ENCODE measurements around the gene GRM3.
"Not testable (repeated sequence)": the region's sequence is repeated elsewhere in the genome, so short reads cannot be mapped to it uniquely, and the experiment has no call there.

The GRM3 gene

DNA sequence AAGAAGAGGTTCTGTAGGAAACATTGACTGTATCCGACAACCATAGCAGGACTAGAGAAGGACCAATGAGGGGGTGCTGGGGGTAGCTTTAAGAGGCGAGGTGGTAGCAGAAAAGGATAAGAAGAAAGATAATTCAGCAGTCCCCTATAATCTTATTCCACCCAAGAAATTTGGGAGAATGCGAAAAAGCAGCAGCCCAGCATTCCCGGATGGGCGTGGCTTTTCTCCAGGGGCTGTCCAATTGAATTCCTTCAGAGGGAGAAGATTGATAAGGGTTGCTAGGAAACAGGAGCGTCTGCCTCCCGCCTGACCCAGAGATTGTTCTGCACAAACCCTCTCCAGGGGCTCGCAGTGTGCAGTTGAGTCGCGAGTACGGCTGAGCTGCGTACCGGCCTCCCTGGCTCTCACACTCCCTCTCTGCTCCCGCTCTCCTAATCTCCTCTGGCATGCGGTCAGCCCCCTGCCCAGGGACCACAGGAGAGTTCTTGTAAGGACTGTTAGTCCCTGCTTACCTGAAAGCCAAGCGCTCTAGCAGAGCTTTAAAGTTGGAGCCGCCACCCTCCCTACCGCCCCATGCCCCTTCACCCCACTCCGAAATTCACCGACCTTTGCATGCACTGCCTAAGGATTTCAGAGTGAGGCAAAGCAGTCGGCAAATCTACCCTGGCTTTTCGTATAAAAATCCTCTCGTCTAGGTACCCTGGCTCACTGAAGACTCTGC, at the start of gene GRM3:
GRM3 (plus strand) TSS at position 349 of the 721 bp plus-strand sequence. CDS start 121,237 bp downstream, outside the sequence.
- H3K4me3 ChIP-seq (ENCODE audit: low read depth, low read length): no peak within 1 kb of the TSS
- TF ChIP-seq POLR2A (IDR thresholded peaks at IDR 0.05; ENCODE audit: extremely low read depth, insufficient read length) (no peak), MAX (IDR thresholded peaks at IDR 0.05; ENCODE audit: low read depth, low read length) (no peak), MYC (IDR thresholded peaks at IDR 0.05; ENCODE audit: low read depth, low read length) (no peak)
- TF ChIP-seq, protein P1, sequence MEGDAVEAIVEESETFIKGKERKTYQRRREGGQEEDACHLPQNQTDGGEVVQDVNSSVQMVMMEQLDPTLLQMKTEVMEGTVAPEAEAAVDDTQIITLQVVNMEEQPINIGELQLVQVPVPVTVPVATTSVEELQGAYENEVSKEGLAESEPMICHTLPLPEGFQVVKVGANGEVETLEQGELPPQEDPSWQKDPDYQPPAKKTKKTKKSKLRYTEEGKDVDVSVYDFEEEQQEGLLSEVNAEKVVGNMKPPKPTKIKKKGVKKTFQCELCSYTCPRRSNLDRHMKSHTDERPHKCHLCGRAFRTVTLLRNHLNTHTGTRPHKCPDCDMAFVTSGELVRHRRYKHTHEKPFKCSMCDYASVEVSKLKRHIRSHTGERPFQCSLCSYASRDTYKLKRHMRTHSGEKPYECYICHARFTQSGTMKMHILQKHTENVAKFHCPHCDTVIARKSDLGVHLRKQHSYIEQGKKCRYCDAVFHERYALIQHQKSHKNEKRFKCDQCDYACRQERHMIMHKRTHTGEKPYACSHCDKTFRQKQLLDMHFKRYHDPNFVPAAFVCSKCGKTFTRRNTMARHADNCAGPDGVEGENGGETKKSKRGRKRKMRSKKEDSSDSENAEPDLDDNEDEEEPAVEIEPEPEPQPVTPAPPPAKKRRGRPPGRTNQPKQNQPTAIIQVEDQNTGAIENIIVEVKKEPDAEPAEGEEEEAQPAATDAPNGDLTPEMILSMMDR (IDR thresholded peaks at IDR 0.05; ENCODE audit: low read depth, low read length): no peak
- DNase-seq (ENCODE audit: low read depth): no peak

DNA sequence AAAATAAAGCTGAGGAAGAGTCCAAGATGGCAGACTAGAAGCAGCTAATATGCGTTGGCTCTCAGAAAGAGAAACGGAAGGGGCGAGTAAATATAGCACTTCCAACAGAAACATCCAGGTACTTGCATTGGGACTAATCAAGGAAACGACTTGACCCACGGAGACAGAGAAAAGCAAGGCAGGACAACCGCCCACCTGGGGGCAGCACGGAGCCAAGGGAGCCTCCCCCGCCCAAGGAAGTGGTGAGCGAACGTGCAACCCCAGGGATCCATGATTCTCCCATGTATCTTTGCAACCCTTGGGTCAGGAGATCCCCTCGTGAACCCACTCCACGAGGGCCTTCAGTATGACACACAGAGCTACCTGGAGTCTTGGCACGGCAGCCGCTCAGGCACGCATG, 45.4 kb upstream of the GRM3 start:
- H3K4me3 ChIP-seq (ENCODE audit: low read depth, low read length): no peak overlapping the region
- DNase-seq (ENCODE audit: low read depth): peak; percentile 36
- TF ChIP-seq MYC (IDR thresholded peaks at IDR 0.05; ENCODE audit: low read depth, low read length): no peak
- TF ChIP-seq, protein P1 (IDR thresholded peaks at IDR 0.05; ENCODE audit: low read depth, low read length): peak; percentile 40

DNA sequence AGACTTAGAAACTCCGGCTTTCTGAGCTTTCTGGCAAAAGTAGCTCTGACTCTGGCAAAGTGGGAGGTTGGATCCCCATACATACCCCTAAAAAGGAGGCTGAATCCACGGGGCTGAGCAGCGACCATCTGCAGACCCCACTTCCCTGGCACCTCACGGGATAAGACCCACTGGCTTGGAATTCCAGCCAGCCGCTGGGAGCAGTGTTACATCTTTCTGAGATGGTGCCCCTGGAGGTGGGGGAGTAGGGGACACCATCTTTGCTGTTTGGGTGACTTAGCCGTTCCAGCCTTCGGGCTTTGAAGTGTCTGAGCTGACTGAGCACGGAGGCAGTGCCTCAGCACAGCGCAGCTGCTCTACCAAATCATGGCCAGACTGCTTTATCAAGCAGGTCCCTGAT, 45.0 kb upstream of the GRM3 start:
- TF ChIP-seq MYC (IDR thresholded peaks at IDR 0.05; ENCODE audit: low read depth, low read length) (no peak), POLR2A (IDR thresholded peaks at IDR 0.05; ENCODE audit: extremely low read depth, insufficient read length) (no peak), MAX (IDR thresholded peaks at IDR 0.05; ENCODE audit: low read depth, low read length) (no peak)
- TF ChIP-seq, protein P1 (IDR thresholded peaks at IDR 0.05; ENCODE audit: low read depth, low read length): no peak
- H3K4me3 ChIP-seq (ENCODE audit: low read depth, low read length): no peak overlapping the region
- no peak for DNase-seq (ENCODE audit: low read depth)

DNA sequence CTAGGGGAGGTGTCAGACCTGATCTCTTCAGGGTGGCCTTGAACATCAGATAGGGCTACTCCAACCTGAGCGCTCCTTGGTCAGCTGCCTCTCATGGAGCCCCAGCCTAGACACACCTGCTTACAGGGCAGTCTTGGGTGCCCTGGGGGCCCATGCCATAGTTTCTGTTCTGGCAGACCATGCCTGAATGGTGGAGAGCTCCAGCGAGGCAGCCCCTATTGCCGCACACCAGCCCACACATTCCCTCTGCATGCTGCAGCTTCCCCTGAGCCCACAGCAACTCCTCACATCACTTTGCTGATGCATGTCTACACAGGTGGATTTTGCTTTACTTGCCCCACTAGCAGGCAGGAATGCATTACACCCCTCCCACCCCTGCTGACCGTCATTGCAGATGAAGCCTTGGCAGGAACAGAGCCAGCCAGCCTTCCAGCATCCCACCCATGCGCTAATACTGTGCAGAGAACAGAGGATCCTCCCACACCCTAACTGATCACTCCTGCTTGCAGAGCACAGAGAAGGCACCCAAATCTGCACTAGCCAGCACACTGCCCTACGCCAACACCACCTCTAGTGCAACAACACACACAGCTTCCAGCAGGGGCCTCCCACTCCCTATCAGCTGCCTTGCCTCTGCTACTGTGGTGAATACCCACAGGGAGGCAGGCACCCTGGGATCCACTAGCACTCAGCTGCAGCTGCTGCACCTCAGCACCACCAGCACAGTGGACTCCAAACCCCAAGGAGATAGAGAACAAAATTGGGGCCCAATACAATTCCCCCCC, 43.0 kb upstream of the GRM3 start:
- TF ChIP-seq MAX (IDR thresholded peaks at IDR 0.05; ENCODE audit: low read depth, low read length) (no peak), POLR2A (IDR thresholded peaks at IDR 0.05; ENCODE audit: extremely low read depth, insufficient read length) (no peak)

DNA sequence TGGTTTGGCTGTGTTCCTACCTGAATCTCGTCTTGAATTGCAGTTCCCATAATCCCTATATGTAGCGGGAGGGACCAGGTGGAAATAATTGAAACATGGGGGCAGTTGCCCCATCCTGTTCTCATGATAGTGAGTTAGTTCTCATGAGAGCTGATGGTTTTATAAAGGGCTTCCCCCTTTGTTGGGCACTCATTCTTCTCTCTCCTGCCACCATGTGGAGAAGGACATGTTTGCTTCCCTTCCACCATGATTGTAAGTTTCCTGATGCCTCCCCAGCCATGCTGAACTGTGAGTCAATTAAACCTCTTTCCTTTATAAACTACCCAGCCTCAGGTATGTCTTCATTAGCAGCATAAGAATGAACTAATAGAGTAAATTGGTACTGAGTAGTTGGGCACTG, 28.0 kb upstream of the GRM3 start:
- not testable (repeated sequence) for H3K4me3 ChIP-seq (ENCODE audit: low read depth, low read length)
- TF ChIP-seq, protein P1 (IDR thresholded peaks at IDR 0.05; ENCODE audit: low read depth, low read length): peak; percentile 35
- DNase-seq (ENCODE audit: low read depth): peak; percentile 24

More for the DNA sequence above, 43.0 kb upstream of the GRM3 start:
- no peak overlapping the region for H3K4me3 ChIP-seq (ENCODE audit: low read depth, low read length)
- DNase-seq (ENCODE audit: low read depth): no peak

DNA sequence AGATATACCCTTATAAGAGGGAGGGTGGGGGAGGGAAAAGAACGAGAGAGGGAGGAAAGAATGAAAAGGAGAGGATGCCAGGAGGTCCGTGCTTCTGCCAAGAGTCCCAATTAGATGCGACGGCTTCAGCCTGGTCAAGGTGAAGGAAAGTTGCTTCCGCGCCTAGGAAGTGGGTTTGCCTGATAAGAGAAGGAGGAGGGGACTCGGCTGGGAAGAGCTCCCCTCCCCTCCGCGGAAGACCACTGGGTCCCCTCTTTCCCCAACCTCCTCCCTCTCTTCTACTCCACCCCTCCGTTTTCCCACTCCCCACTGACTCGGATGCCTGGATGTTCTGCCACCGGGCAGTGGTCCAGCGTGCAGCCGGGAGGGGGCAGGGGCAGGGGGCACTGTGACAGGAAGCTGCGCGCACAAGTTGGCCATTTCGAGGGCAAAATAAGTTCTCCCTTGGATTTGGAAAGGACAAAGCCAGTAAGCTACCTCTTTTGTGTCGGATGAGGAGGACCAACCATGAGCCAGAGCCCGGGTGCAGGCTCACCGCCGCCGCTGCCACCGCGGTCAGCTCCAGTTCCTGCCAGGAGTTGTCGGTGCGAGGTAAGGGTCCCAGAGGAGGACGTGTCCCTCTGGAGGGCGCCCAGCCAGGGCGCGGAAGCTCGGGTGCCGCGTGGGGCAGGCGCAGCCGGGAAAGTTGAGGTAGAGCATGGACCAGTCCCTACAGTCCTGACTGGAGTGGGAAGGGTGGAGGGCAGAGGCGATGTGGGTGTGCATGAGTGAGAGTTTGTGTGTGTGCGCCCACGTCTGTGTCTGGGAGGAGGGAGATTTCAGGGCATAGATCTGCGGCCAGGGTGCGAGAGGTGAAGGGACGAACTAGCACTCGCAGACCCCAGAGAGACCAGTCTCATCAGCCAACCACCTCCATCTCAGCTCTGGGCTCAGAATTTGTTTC, 844 bp downstream of the GRM3 start:
- TF ChIP-seq, protein P1 (IDR thresholded peaks at IDR 0.05; ENCODE audit: low read depth, low read length): no peak
- TF ChIP-seq MYC (IDR thresholded peaks at IDR 0.05; ENCODE audit: low read depth, low read length): no peak
- TF ChIP-seq MAX (IDR thresholded peaks at IDR 0.05; ENCODE audit: low read depth, low read length): no peak
- no peak for TF ChIP-seq POLR2A (IDR thresholded peaks at IDR 0.05; ENCODE audit: extremely low read depth, insufficient read length)
- no peak for DNase-seq (ENCODE audit: low read depth)
- no peak overlapping the region for H3K4me3 ChIP-seq (ENCODE audit: low read depth, low read length)
